ENCODE measurements around the gene ABCA2. TPM values are rescaled to one million over a fixed set of nuclear protein-coding genes. Genes with fewer than 3 reads are reported as not detected.

The ABCA2 gene
- total RNA-seq, 4 donors from 2014 or later: 13.5 to 58.6 (median 19.3) TPM

GRCh38 chr9:137053944-137054931 lies 26.2 kb upstream of the ABCA2 start, which contains the start of gene ENTPD2:
Gene ENTPD2 (minus strand): TSS chr9:137054061. CDS start chr9:137053997, 64 bp downstream.
- TF ChIP-seq CTCF (IDR thresholded peaks at IDR 0.05; ENCODE audit: low read depth): no peak

- TF ChIP-seq CTCF (IDR thresholded peaks at IDR 0.05; ENCODE audit: low read depth): no peak
Measured at GRCh38 chr9:137052998-137053943, 25.2 kb upstream of the ABCA2 start.

- no peak for TF ChIP-seq CTCF (IDR thresholded peaks at IDR 0.05; ENCODE audit: low read depth)
Measured at GRCh38 chr9:137052293-137052692, 24.3 kb upstream of the ABCA2 start.

- TF ChIP-seq CTCF (IDR thresholded peaks at IDR 0.05; ENCODE audit: low read depth): no peak
Measured at GRCh38 chr9:137051145-137051724, 23.2 kb upstream of the ABCA2 start.

- TF ChIP-seq CTCF (IDR thresholded peaks at IDR 0.05; ENCODE audit: low read depth): no peak
Measured at GRCh38 chr9:137050570-137050969, 22.5 kb upstream of the ABCA2 start.

- no peak for TF ChIP-seq CTCF (IDR thresholded peaks at IDR 0.05; ENCODE audit: low read depth)
Measured at GRCh38 chr9:137049544-137050449, 21.8 kb upstream of the ABCA2 start.
